ENCODE results near the gene PREX1. TPM values are rescaled to one million over a fixed set of nuclear protein-coding genes. Genes with fewer than 3 reads are reported as not detected.

PREX1 gene
- total and polyA plus RNA-seq, 9 donors: 3.8 to 13.6 (median 6.7) TPM

DNA sequence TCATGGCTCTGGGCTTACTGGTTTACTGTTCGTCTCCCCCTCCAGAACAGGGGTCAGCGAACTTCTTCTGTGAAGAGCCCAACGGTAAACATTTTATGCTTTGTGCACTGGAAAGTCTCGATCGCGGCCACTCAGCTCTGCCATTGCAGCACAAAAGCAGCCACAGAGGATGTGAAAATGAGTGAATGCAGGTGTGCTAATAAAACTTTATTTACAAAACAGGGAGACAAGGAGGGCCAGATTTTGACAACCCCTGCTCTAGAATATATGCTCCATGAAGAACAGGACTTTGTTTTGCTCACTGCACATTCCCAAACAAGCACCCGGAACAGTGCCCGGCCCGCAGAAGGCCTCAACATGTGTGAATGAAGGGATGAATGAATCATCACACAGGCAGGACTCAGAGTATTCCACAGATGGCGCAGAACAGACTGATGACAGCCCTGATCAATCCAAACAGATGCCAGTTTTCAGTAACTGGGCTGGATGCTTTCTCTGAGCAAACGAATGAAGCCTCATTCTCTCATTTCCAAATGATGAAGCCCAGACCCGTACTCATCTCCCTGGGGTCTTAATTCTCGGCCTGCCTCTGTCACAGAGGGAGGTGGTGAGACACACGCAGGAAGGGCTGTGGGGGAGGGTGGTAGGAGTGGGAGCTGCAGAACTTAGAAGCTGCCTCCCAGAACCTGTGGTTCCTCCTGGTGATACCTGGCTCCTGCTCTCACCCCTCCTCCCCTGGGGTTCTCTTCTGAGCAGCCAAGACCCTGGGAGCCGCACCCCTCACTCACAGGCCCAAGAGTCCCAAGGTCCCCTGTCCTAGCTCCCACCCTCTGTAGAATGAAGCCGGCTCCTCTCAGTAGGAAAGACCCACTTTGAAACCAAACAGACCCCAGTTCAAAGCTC is 196.4 kb downstream of the PREX1 start:
- WGBS, 3 donors: 86 to 91% (median 86%) methylated on average over 16 of the region's 16 CpGs
- no peak for DNase-seq
- H3K27ac ChIP-seq: no peak overlapping the region
- no peaks in the 10 kb centered on the region for H3K36me3 ChIP-seq
- intact Hi-C loops (cut with DNase I): no loop called here
- H3K4me3 ChIP-seq: no peak overlapping the region
- peaks cover 2% of the 10 kb centered on the region for H3K4me1 ChIP-seq (ENCODE audit: insufficient read depth)
- H3K27me3 ChIP-seq: no peaks in the 10 kb centered on the region
- no peak for TF ChIP-seq CTCF (IDR thresholded peaks at IDR 0.05)
- no peak for TF ChIP-seq POLR2A (IDR thresholded peaks at IDR 0.05)
- TF ChIP-seq EP300 (IDR thresholded peaks at IDR 0.05): no peak
- H3K9me3 ChIP-seq: no peaks in the 10 kb centered on the region

- H3K36me3 ChIP-seq: no peaks in the 10 kb centered on the region
- 87 to 90% (median 89%) methylated on average over 18 of the region's 18 CpGs for WGBS, 3 donors
These were observed 197.3 kb downstream of the PREX1 start for GRCh38 chr20:48630342-48631075.

GRCh38 chr20:48629960-48630315 is 197.9 kb downstream of the PREX1 start:
- WGBS, 3 donors: 84 to 91% (median 88%) methylated on average over 9 of the region's 9 CpGs

More at GRCh38 chr20:48630342-48631075, 197.3 kb downstream of the PREX1 start:
- intact Hi-C loops (cut with DNase I): no loop called here
- TF ChIP-seq POLR2A (IDR thresholded peaks at IDR 0.05) (no peak), CTCF (IDR thresholded peaks at IDR 0.05) (no peak), EP300 (IDR thresholded peaks at IDR 0.05) (no peak)
- Histone ChIP-seq H3K27ac (no peak overlapping the region), H3K4me1 (ENCODE audit: insufficient read depth) (peaks cover 3% of the 10 kb centered on the region), H3K4me3 (no peak overlapping the region), H3K9me3 (no peaks in the 10 kb centered on the region), H3K27me3 (no peaks in the 10 kb centered on the region)
- DNase-seq: no peak

More at GRCh38 chr20:48629960-48630315, 197.9 kb downstream of the PREX1 start:
- no peaks in the 10 kb centered on the region for H3K9me3 ChIP-seq
- no peak for DNase-seq
- H3K36me3 ChIP-seq: no peaks in the 10 kb centered on the region
- H3K4me3 ChIP-seq: no peak overlapping the region
- peaks cover 3% of the 10 kb centered on the region for H3K4me1 ChIP-seq (ENCODE audit: insufficient read depth)
- no peak overlapping the region for H3K27ac ChIP-seq
- TF ChIP-seq EP300 (IDR thresholded peaks at IDR 0.05) (no peak), CTCF (IDR thresholded peaks at IDR 0.05) (no peak), POLR2A (IDR thresholded peaks at IDR 0.05) (no peak)
- H3K27me3 ChIP-seq: no peaks in the 10 kb centered on the region
- intact Hi-C loops (cut with DNase I): loop anchor here in 2 of 4 donors (10.0 kb wide), 1 partner anchor 435 kb away; no protein-coding TSS in a partner anchor

All from ovary (tissue), 9 donors.